Parietal lobe (tissue), 1 donor: Measurements from ENCODE around the gene CBLN4. TPM values are rescaled to one million over a fixed set of nuclear protein-coding genes. Genes with fewer than 3 reads are reported as not detected.

Source experiments
- total RNA-seq: library from RNA; depleted of rRNA; stranded (reverse); fragments of >200 nt; gene quantifications from one replicate; pipeline ENCODE4 v1.2.3, GENCODE V29; 2014

The CBLN4 gene
- 2.8 TPM for total RNA-seq

GRCh38 chr20:56005389-56005715 is at the start of gene CBLN4:
TSS of gene CBLN4 (minus strand) at chr20:56005519. CDS start at chr20:56004171, 1,348 bp downstream.

Other genes starting within 250 kb of the CBLN4 start
- not detected for gene MC3R, start 243.2 kb upstream of the CBLN4 start, total RNA-seq